A673 (cell line): ENCODE measurements around the gene OLA1. TPM values are rescaled to one million over a fixed set of nuclear protein-coding genes. Genes with fewer than 3 reads are reported as not detected.

ENCODE experiments used
- BruUV-seq: library from RNA; stranded (reverse); fragments of 400-500 nt; replicated peaks from 2 replicates; lab custom pipeline; 2021; lab: Mats Ljungman, UMichigan
- CTCF ChIA-PET: fragments of 300-600 bp; sonication (Branson Sonifier 250); formaldehyde crosslinking; loops from one replicate; lab custom pipeline; 2022; ENCODE audit warnings: antibody characterized with exemption; lab: Charles Lee
- POLR2A ChIA-PET: fragments of 300-600 bp; sonication (Branson Sonifier 250); formaldehyde crosslinking; loops from one replicate; lab custom pipeline; 2022; ENCODE audit warnings: antibody characterized with exemption; ENCODE audit not compliant: low non-redundant PET; lab: Charles Lee
- DNase-seq: peaks from one replicate; pipeline ENCODE4 v3.0.0-alpha.2; 2015; ENCODE audit warnings: low spot score
- H3K27ac ChIP-seq: fragments of 200-600 bp; sonication (generic); 2 replicates; pipeline ENCODE4 v1.5.1; 2016; ENCODE audit warnings: mixed run types, low read depth, mild to moderate bottlenecking, mixed read lengths, antibody characterized with exemption, low read length; ENCODE audit not compliant: poor library complexity, severe bottlenecking
- H3K27me3 ChIP-seq: fragments of 200-600 bp; sonication (generic); replicated peaks from 2 replicates; pipeline ENCODE4 v1.6.1; 2017; ENCODE audit warnings: mixed run types, low read depth, mild to moderate bottlenecking, mixed read lengths, antibody characterized with exemption, low read length; ENCODE audit not compliant: insufficient read depth, poor library complexity
- H3K36me3 ChIP-seq: fragments of 200-600 bp; sonication (generic); 2 replicates; pipeline ENCODE4 v1.6.1; 2016; ENCODE audit warnings: mixed run types, mild to moderate bottlenecking, mixed read lengths, antibody characterized with exemption, low read length; ENCODE audit not compliant: insufficient read depth, poor library complexity, severe bottlenecking
- H3K4me1 ChIP-seq: fragments of 200-600 bp; sonication (generic); 2 replicates; pipeline ENCODE4 v1.6.1; 2017; ENCODE audit warnings: mixed run types, mild to moderate bottlenecking, mixed read lengths, antibody characterized with exemption, low read length; ENCODE audit not compliant: insufficient read depth, poor library complexity, severe bottlenecking
- H3K4me3 ChIP-seq: fragments of 200-600 bp; sonication (generic); 2 replicates; pipeline ENCODE4 v1.5.1; 2016; ENCODE audit warnings: low read depth, mixed run types, mild to moderate bottlenecking, mixed read lengths, low read length; ENCODE audit not compliant: poor library complexity, severe bottlenecking
- H3K9me3 ChIP-seq: fragments of 200-600 bp; sonication (generic); 2 replicates; pipeline ENCODE4 v1.6.1; 2016; ENCODE audit warnings: mixed run types, low read depth, mild to moderate bottlenecking, mixed read lengths, antibody characterized with exemption, low read length; ENCODE audit not compliant: poor library complexity, severe bottlenecking
- CTCF ChIP-seq: fragments of 300-800, 200-600 bp; sonication (generic); conservative IDR thresholded peaks from 2 replicates; pipeline ENCODE4 v1.5.1; 2017; ENCODE audit warnings: low read depth, mild to moderate bottlenecking, antibody characterized with exemption, low read length, moderate library complexity, mixed read lengths
- EZH2 ChIP-seq: fragments of 200-600 bp; sonication (generic); IDR thresholded peaks from 2 replicates; pipeline ENCODE4 v1.6.1; 2017; ENCODE audit warnings: borderline replicate concordance, low read depth, mild to moderate bottlenecking, mixed read lengths, antibody characterized with exemption, low read length; ENCODE audit not compliant: poor library complexity, severe bottlenecking
- intact Hi-C: fragments of 100-400 bp; cut with micrococcal nuclease; formaldehyde crosslinking; loops from one replicate; pipeline ENCODE4 v1.10.0; 2022; ENCODE audit not compliant: unreplicated experiment
- total RNA-seq: library from RNA; stranded (reverse); gene quantifications from 2 replicates; pipeline ENCODE4 v1.2.3, GENCODE V29; 2021

Gene OLA1
- total RNA-seq, 1 experiment from 2014 or later, result 174 TPM

GRCh38 chr2:174149530-174149929 is 98.8 kb downstream of the OLA1 start:
- H3K27ac ChIP-seq, result no peak overlapping the region
- ChIA-PET POLR2A (no interaction called here), CTCF (no interaction called here)
- H3K4me1 ChIP-seq, result no peaks in the 10 kb centered on the region
- no peaks in the 10 kb centered on the region for H3K36me3 ChIP-seq
- H3K27me3 ChIP-seq, result no peaks in the 10 kb centered on the region
- intact Hi-C loops, result no loop called here
- no TSS peak for BruUV-seq
- no peaks in the 10 kb centered on the region for H3K9me3 ChIP-seq
- no peak for DNase-seq
- H3K4me3 ChIP-seq, result no peak overlapping the region
- TF ChIP-seq CTCF (no peak), EZH2 (no peak)

GRCh38 chr2:174148833-174149232 is 99.5 kb downstream of the OLA1 start:
- Histone ChIP-seq H3K27me3 (no peaks in the 10 kb centered on the region), H3K36me3 (no peaks in the 10 kb centered on the region), H3K27ac (no peak overlapping the region), H3K4me1 (no peaks in the 10 kb centered on the region), H3K4me3 (no peak overlapping the region), H3K9me3 (no peaks in the 10 kb centered on the region)
- DNase-seq, result no peak
- no TSS peak for BruUV-seq
- CTCF ChIA-PET, result no interaction called here
- intact Hi-C loops, result no loop called here
- TF ChIP-seq EZH2, result no peak
- no peak for TF ChIP-seq CTCF
- POLR2A ChIA-PET, result no interaction called here

GRCh38 chr2:174145827-174146226 is 102.5 kb downstream of the OLA1 start:
- BruUV-seq, result no TSS peak
- DNase-seq, result peak; percentile 19
- Histone ChIP-seq H3K27me3 (no peaks in the 10 kb centered on the region), H3K4me3 (no peak overlapping the region), H3K9me3 (no peaks in the 10 kb centered on the region), H3K36me3 (no peaks in the 10 kb centered on the region), H3K4me1 (no peaks in the 10 kb centered on the region), H3K27ac (no peak overlapping the region)
- CTCF ChIA-PET, result interaction anchor here (0.6 kb wide), 1 partner anchor 10 kb away, joined by 5 read pairs; no protein-coding TSS in a partner anchor
- POLR2A ChIA-PET, result no interaction called here
- intact Hi-C loops, result no loop called here
- TF ChIP-seq CTCF (peak; percentile 46), EZH2 (no peak)
